Hepatocyte (in vitro differentiated cells): ENCODE measurements around the gene EIF3CL. TPM values are rescaled to one million over a fixed set of nuclear protein-coding genes. Genes with fewer than 3 reads are reported as not detected.
"Not testable (repeated sequence)": the region's sequence is repeated elsewhere in the genome, so short reads cannot be mapped to it uniquely, and the experiment has no call there.

ENCODE experiments used
- DNase-seq: peaks from one replicate; pipeline ENCODE4 v3.0.0-alpha.2; 2016; ENCODE audit warnings: low spot score
- H2AFZ ChIP-seq: fragments of 200-600 bp; sonication (generic); 2 replicates; pipeline ENCODE4 v1.6.0; 2016; ENCODE audit warnings: antibody characterized with exemption, mild to moderate bottlenecking
- H3K27ac ChIP-seq: fragments of 200-600 bp; sonication (generic); 2 replicates; pipeline ENCODE4 v1.5.1; 2016; ENCODE audit warnings: mild to moderate bottlenecking
- H3K27me3 ChIP-seq: fragments of 200-600 bp; sonication (generic); 2 replicates; pipeline ENCODE4 v1.6.1; 2016
- H3K36me3 ChIP-seq: fragments of 200-600 bp; sonication (generic); replicated peaks from 2 replicates; pipeline ENCODE4 v1.5.1; 2016; ENCODE audit warnings: low read depth; ENCODE audit not compliant: insufficient read depth
- H3K4me1 ChIP-seq: fragments of 200-600 bp; sonication (generic); 2 replicates; pipeline ENCODE4 v1.5.1; 2016; ENCODE audit warnings: mild to moderate bottlenecking, moderate library complexity; ENCODE audit not compliant: insufficient read depth
- H3K4me2 ChIP-seq: fragments of 200-600 bp; sonication (generic); 2 replicates; pipeline ENCODE4 v1.6.0; 2016
- H3K4me3 ChIP-seq: fragments of 200-600 bp; sonication (generic); 2 replicates; pipeline ENCODE4 v1.5.1; 2016; ENCODE audit warnings: mild to moderate bottlenecking
- H3K79me2 ChIP-seq: fragments of 200-600 bp; sonication (generic); 2 replicates; pipeline ENCODE4 v1.6.0; 2017; ENCODE audit warnings: mild to moderate bottlenecking
- H3K9me2 ChIP-seq: fragments of 200-600 bp; sonication (generic); replicated peaks from 2 replicates; pipeline ENCODE4 v1.6.0; 2017; ENCODE audit warnings: mild to moderate bottlenecking; ENCODE audit not compliant: insufficient read depth
- H3K9me3 ChIP-seq: fragments of 200-600 bp; sonication (generic); 2 replicates; pipeline ENCODE4 v1.5.1; 2016; ENCODE audit warnings: low read depth, mild to moderate bottlenecking
- H4K20me1 ChIP-seq: fragments of 200-600 bp; sonication (generic); 2 replicates; pipeline ENCODE4 v1.6.0; 2016; ENCODE audit warnings: mild to moderate bottlenecking; ENCODE audit not compliant: insufficient read depth, poor library complexity, severe bottlenecking
- WGBS: methylation state at CpG from one replicate; pipeline ENCODE4 v1.1.6; 2016; ENCODE audit warnings: low lambda C conversion rate; ENCODE audit errors: missing lambda C conversion rate; 5-methylcytosine and 5-hydroxymethylcytosine counted together
- microRNA-seq: library from miRNA; unstranded; fragments of <30 nt; microRNA quantifications from one replicate; pipeline ENCODE4, GENCODE V29; 2017
- polyA plus RNA-seq: library from polyadenylated mRNA; unstranded; fragments of >200 nt; fragmentation: Nextera tagmentation; extraction: Ambion mirVana; gene quantifications from 2 replicates; pipeline ENCODE4 v1.2.1, GENCODE V29; 2016
- small RNA-seq: library from RNA; depleted of rRNA; stranded (forward); fragments of <200 nt; gene quantifications from one replicate; pipeline ENCODE3, GENCODE V24; 2014
- total RNA-seq: library from RNA; depleted of rRNA; stranded (reverse); fragments of >200 nt; gene quantifications from 2 replicates; pipeline ENCODE4 v1.2.3, GENCODE V29; 2014

EIF3CL gene
- total and polyA plus RNA-seq, 2 experiments from 2014 or later: 2.3 to 64.6 TPM

GRCh38 chr16:28330981-28331380, 72.7 kb downstream of the EIF3CL start:
- not testable (repeated sequence) for H3K79me2 ChIP-seq, H4K20me1 ChIP-seq, H3K4me3 ChIP-seq

GRCh38 chr16:28330232-28330631, 73.4 kb downstream of the EIF3CL start:
- H3K36me3 ChIP-seq, H3K4me2 ChIP-seq, H3K9me3 ChIP-seq, H3K4me3 ChIP-seq, H3K27ac ChIP-seq, H3K9me2 ChIP-seq, H3K27me3 ChIP-seq, H3K4me1 ChIP-seq, DNase-seq, H3K79me2 ChIP-seq, H2AFZ ChIP-seq, H4K20me1 ChIP-seq: not testable (repeated sequence)
- 39% methylated on average over 9 of the region's 9 CpGs for WGBS

More at GRCh38 chr16:28330981-28331380, 72.7 kb downstream of the EIF3CL start:
- not testable (repeated sequence) for H3K36me3 ChIP-seq, H3K9me3 ChIP-seq, H3K4me1 ChIP-seq, H3K9me2 ChIP-seq, DNase-seq, H3K27me3 ChIP-seq, H3K4me2 ChIP-seq, H3K27ac ChIP-seq, H2AFZ ChIP-seq
- 72% methylated on average over 2 of the region's 2 CpGs for WGBS

Small RNA genes within 50 kb of the gene (microRNA-seq; reads per million reads assigned to microRNA genes)
- not detected for gene MIR6862-1

Small RNA genes within 50 kb of the gene (small RNA-seq; reads per million reads assigned to genes)
- gene AC138904.2: not detected
- not detected for gene MIR6862-1

Other genes with a start within 250 kb of the EIF3CL start
- 49.7 and 111 TPM in 2 replicates for gene XPO6, start 191.9 kb downstream of the EIF3CL start, total RNA-seq
- 39.8 and 48.8 TPM in 2 replicates for gene XPO6, start 191.9 kb downstream of the EIF3CL start, polyA plus RNA-seq
- gene SBK1, start 111.3 kb downstream of the EIF3CL start, total RNA-seq: 1.8 and 4.2 TPM in 2 replicates
- gene SBK1, start 111.3 kb downstream of the EIF3CL start, polyA plus RNA-seq: 9.7 and 10.8 TPM in 2 replicates
- 1.9 and 2.2 TPM in 2 replicates for gene NPIPB6, start 40.3 kb downstream of the EIF3CL start, total RNA-seq
- 0.69 and 2.0 TPM in 2 replicates for gene NPIPB6, start 40.3 kb downstream of the EIF3CL start, polyA plus RNA-seq
- not detected in 2 replicates for gene NPIPB7, start 68.5 kb upstream of the EIF3CL start, total RNA-seq
- gene NPIPB7, start 68.5 kb upstream of the EIF3CL start, polyA plus RNA-seq: not detected in 2 replicates
- 43.4 and 62.1 TPM in 2 replicates for gene CLN3, start 88.2 kb upstream of the EIF3CL start, total RNA-seq
- 94.1 and 102 TPM in 2 replicates for gene CLN3, start 88.2 kb upstream of the EIF3CL start, polyA plus RNA-seq
- gene APOBR, start 90.8 kb upstream of the EIF3CL start, total RNA-seq: 0.04 and 0.13 TPM in 2 replicates
- gene APOBR, start 90.8 kb upstream of the EIF3CL start, polyA plus RNA-seq: 0.22 and 0.26 TPM in 2 replicates
- gene IL27, start 103.0 kb upstream of the EIF3CL start, total RNA-seq: not detected in 2 replicates
- gene IL27, start 103.0 kb upstream of the EIF3CL start, polyA plus RNA-seq: not detected in 2 replicates
- 18.0 and 18.3 TPM in 2 replicates for gene NUPR1, start 135.1 kb upstream of the EIF3CL start, total RNA-seq
- gene NUPR1, start 135.1 kb upstream of the EIF3CL start, polyA plus RNA-seq: 118 and 130 TPM in 2 replicates
- gene SGF29, start 150.1 kb upstream of the EIF3CL start, total RNA-seq: 12.7 and 12.8 TPM in 2 replicates
- gene SGF29, start 150.1 kb upstream of the EIF3CL start, polyA plus RNA-seq: 14.1 and 17.1 TPM in 2 replicates
- 0.60 and 1.8 TPM in 2 replicates for gene SULT1A2, start 193.2 kb upstream of the EIF3CL start, total RNA-seq
- 3.6 and 4.5 TPM in 2 replicates for gene SULT1A2, start 193.2 kb upstream of the EIF3CL start, polyA plus RNA-seq
- gene SULT1A1, start 206.2 kb upstream of the EIF3CL start, total RNA-seq: 15.0 and 15.5 TPM in 2 replicates
- 18.8 and 19.5 TPM in 2 replicates for gene SULT1A1, start 206.2 kb upstream of the EIF3CL start, polyA plus RNA-seq
- gene NPIPB8, start 234.2 kb upstream of the EIF3CL start, total RNA-seq: not detected in 2 replicates
- gene NPIPB8, start 234.2 kb upstream of the EIF3CL start, polyA plus RNA-seq: 0.47 TPM in 1 of 2 replicates, not detected in the other